Measurements from ENCODE around the gene PKMYT1.

Gene PKMYT1

GRCh38 chr16:2980227-2981176, at the start of gene PKMYT1:
Gene PKMYT1, minus strand, starts transcription at chr16:2980446. Its CDS starts 789 bp downstream, at chr16:2979657.
- peak; percentile 86 to 94 (median 92) for DNase-seq (ENCODE audit: low read depth in 3 of 3, low spot score in 1 of 3)

- DNase-seq (ENCODE audit: low read depth in 3 of 3, low spot score in 1 of 3) = no peak
Observed at GRCh38 chr16:3029491-3030221, 49.4 kb upstream of the PKMYT1 start.

GRCh38 chr16:3028716-3029319, 48.6 kb upstream of the PKMYT1 start:
- no peak for DNase-seq (ENCODE audit: low read depth in 3 of 3, low spot score in 1 of 3)

- DNase-seq (ENCODE audit: low read depth in 3 of 3, low spot score in 1 of 3) = peak; percentile 56 to 90 (median 83)
Observed at GRCh38 chr16:3027983-3028715, 47.9 kb upstream of the PKMYT1 start.

GRCh38 chr16:3027489-3027795, 47.2 kb upstream of the PKMYT1 start:
- DNase-seq (ENCODE audit: low read depth in 3 of 3, low spot score in 1 of 3) = no peak

- DNase-seq (ENCODE audit: low read depth in 3 of 3, low spot score in 1 of 3) = no peak
Observed at GRCh38 chr16:3026609-3027488, 46.6 kb upstream of the PKMYT1 start.

GRCh38 chr16:3026003-3026378, 45.7 kb upstream of the PKMYT1 start:
- DNase-seq (ENCODE audit: low read depth in 3 of 3, low spot score in 1 of 3) = no peak

GRCh38 chr16:3025032-3026002, 45.1 kb upstream of the PKMYT1 start:
- no peak for DNase-seq (ENCODE audit: low read depth in 3 of 3, low spot score in 1 of 3)

GRCh38 chr16:3023669-3024478, 43.6 kb upstream of the PKMYT1 start, which contains the start of the genes HCFC1R1 and THOC6:
Gene HCFC1R1, minus strand, starts transcription at chr16:3023942. Its CDS starts 1 bp downstream, at chr16:3023941.
Gene THOC6, plus strand, starts transcription at chr16:3024035. Its CDS starts 292 bp downstream, at chr16:3024327.
- peak; percentile 79 to 88 (median 87) for DNase-seq (ENCODE audit: low read depth in 3 of 3, low spot score in 1 of 3)

- no peak for DNase-seq (ENCODE audit: low read depth in 3 of 3, low spot score in 1 of 3)
Observed at GRCh38 chr16:3023415-3023668, 43.1 kb upstream of the PKMYT1 start.

GRCh38 chr16:3022684-3023414, 42.6 kb upstream of the PKMYT1 start:
- no peak for DNase-seq (ENCODE audit: low read depth in 3 of 3, low spot score in 1 of 3)

GRCh38 chr16:3022208-3022683, 42.0 kb upstream of the PKMYT1 start:
- peak; percentile 66 to 89 (median 75) for DNase-seq (ENCODE audit: low read depth in 3 of 3, low spot score in 1 of 3)

- DNase-seq (ENCODE audit: low read depth in 3 of 3, low spot score in 1 of 3) = peak; percentile 35 to 67 (median 66)
Observed at GRCh38 chr16:3021449-3022207, 41.4 kb upstream of the PKMYT1 start.

GRCh38 chr16:3020604-3021448, 40.6 kb upstream of the PKMYT1 start:
- DNase-seq (ENCODE audit: low read depth in 3 of 3, low spot score in 1 of 3) = peak in 1 of 3 donors; percentile 49

- DNase-seq (ENCODE audit: low read depth in 3 of 3, low spot score in 1 of 3) = peak in 2 of 3 donors; percentile 37 to 46
Observed at GRCh38 chr16:3020247-3020603, 40.0 kb upstream of the PKMYT1 start, which contains the start of gene TNFRSF12A. Gene TNFRSF12A, plus strand, starts transcription at chr16:3020368. Its CDS starts 30 bp downstream, at chr16:3020398.

All from stimulated activated CD4-positive, alpha-beta T cell treated with anti-CD3 and anti-CD28 coated beads, TNF-alpha, amount 100 ng/mL, for 1 hour (primary cell).